Stomach (tissue), 9 donors: ENCODE measurements around the gene HMGCR. TPM values are rescaled to one million over a fixed set of nuclear protein-coding genes. Genes with fewer than 3 reads are reported as not detected.

Source experiments
- DNase-seq, 2 donors: peaks; one replicate each; pipeline versions ENCODE4 v3.0.0 to v3.0.0-alpha.2; 2013 to 2019
- H3K27ac ChIP-seq, 5 donors: fragments of 200-600 bp in 4 of 5; sonication (generic) in 4 of 5; one replicate each; pipeline ENCODE4 v1.5.1; 2013 to 2019; ENCODE audit warnings: mild to moderate bottlenecking in 1 of 5, moderate library complexity in 1 of 5
- H3K27me3 ChIP-seq, 3 donors: fragments of 200-600 bp; sonication (generic); one replicate each; pipeline ENCODE4 v1.5.1; 2017 to 2019; ENCODE audit warnings: mixed run types in 1 of 3
- H3K36me3 ChIP-seq, 4 donors: fragments of 200-600 bp; sonication (generic); 1 replicate in 3 of 4; 2 replicates in 1 of 4; pipeline ENCODE4 v1.5.1; 2016 to 2019
- H3K4me1 ChIP-seq, 4 donors: fragments of 200-600 bp; sonication (generic); one replicate each; pipeline ENCODE4 v1.5.1; 2016 to 2019
- H3K4me3 ChIP-seq, 4 donors: fragments of 200-600 bp; sonication (generic) in 3 of 4; one replicate each; pipeline ENCODE4 v1.5.1; 2016 to 2019; ENCODE audit warnings: mild to moderate bottlenecking in 1 of 4
- H3K9me3 ChIP-seq, 4 donors: fragments of 200-600 bp; sonication (generic); one replicate each; pipeline ENCODE4 v1.5.1; 2016 to 2019
- CTCF ChIP-seq, 7 experiments: fragments of 450-650 bp in 4 of 7; fragments of 200-600 bp in 3 of 7; sonication (generic) in 3 of 7; IDR thresholded peaks; one replicate each; pipeline ENCODE4 v1.5.1; 2016 to 2019; ENCODE audit warnings: antibody characterized with exemption in 7 of 7, control low read depth in 2 of 7, mild to moderate bottlenecking in 1 of 7
- EP300 ChIP-seq: sonication (generic); formaldehyde crosslinking; IDR thresholded peaks from one replicate; pipeline ENCODE4 v1.6.1; 2017; ENCODE audit warnings: antibody characterized with exemption
- POLR2A ChIP-seq, 4 donors: fragments of 450-650 bp; IDR thresholded peaks; one replicate each; pipeline ENCODE4 v1.6.1; 2016; ENCODE audit warnings: antibody characterized with exemption in 4 of 4, control low read depth in 2 of 4, mild to moderate bottlenecking in 1 of 4, moderate library complexity in 1 of 4
- POLR2AphosphoS5 ChIP-seq, 3 donors: sonication (generic); formaldehyde crosslinking; IDR thresholded peaks; one replicate each; pipeline ENCODE4 v1.6.1; 2016; ENCODE audit warnings: antibody characterized with exemption in 3 of 3
- WGBS, 5 donors: extraction: QIAGEN DNeasy Blood & Tissue Kit in 3 of 5; methylation state at CpG; one replicate each; pipeline versions ENCODE4 v1.1.5 to v1.1.7; 2013 to 2018; 5-methylcytosine and 5-hydroxymethylcytosine counted together
- intact Hi-C: fragments of 100-400 bp; cut with DNase I; formaldehyde crosslinking; loops from one replicate; pipeline ENCODE4 v1.15.1; 2023; ENCODE audit warnings: low total_unique reads
- polyA plus RNA-seq, 3 donors: library from polyadenylated mRNA; stranded (reverse); fragments of 200-250 nt; gene quantifications; one replicate each; pipeline ENCODE4 v1.2.3, GENCODE V29; 2013
- total RNA-seq, 5 donors: library from RNA; depleted of rRNA; stranded (reverse); fragments of >200 nt; gene quantifications; one replicate each; pipeline versions ENCODE4 v1.1.0 to v1.2.3, GENCODE V29; 2014 to 2016
- donor health status: healthy with polysubstance abuse.
- donor health status: Bipolar disorder and iron deficiency.
- donor health status: healthy.

Gene HMGCR
- total and polyA plus RNA-seq, 8 donors: 6.0 to 72.5 (median 25.4) TPM

GRCh38 chr5:75374394-75374814, 37.4 kb downstream of the HMGCR start:
- Histone ChIP-seq H3K27me3 (no peaks in the 10 kb centered on the region), H3K27ac (no peak overlapping the region), H3K36me3 (peaks cover 11 to 68% (median 62%) of the 10 kb centered on the region in 4 donors), H3K4me1 (no peaks in the 10 kb centered on the region), H3K4me3 (no peak overlapping the region), H3K9me3 (no peaks in the 10 kb centered on the region)
- 85 to 92% (median 92%) methylated on average over 12 of the region's 12 CpGs for WGBS, 5 donors
- intact Hi-C loops: no loop called here
- TF ChIP-seq POLR2A (IDR thresholded peaks at IDR 0.05) (no peak), EP300 (no peak)
- DNase-seq: no peak

- Histone ChIP-seq H3K9me3 (no peaks in the 10 kb centered on the region), H3K27ac (no peak overlapping the region), H3K36me3 (peaks cover 11 to 78% (median 72%) of the 10 kb centered on the region in 4 donors), H3K4me3 (no peak overlapping the region), H3K4me1 (no peaks in the 10 kb centered on the region), H3K27me3 (no peaks in the 10 kb centered on the region)
- WGBS, 5 donors: 90 to 99% (median 95%) methylated on average over 4 of the region's 4 CpGs
- no peak for DNase-seq
- TF ChIP-seq POLR2A (IDR thresholded peaks at IDR 0.05): no peak
- no peak for TF ChIP-seq CTCF (IDR thresholded peaks at IDR 0.05)
- TF ChIP-seq POLR2AphosphoS5 (IDR thresholded peaks at IDR 0.05): no peak
- no peak for TF ChIP-seq EP300
- intact Hi-C loops: no loop called here
These were observed 38.4 kb downstream of the HMGCR start for GRCh38 chr5:75375414-75375813.

GRCh38 chr5:75380099-75380498, 43.1 kb downstream of the HMGCR start:
- intact Hi-C loops: no loop called here
- H3K27ac ChIP-seq: no peak overlapping the region
- H3K4me3 ChIP-seq: no peak overlapping the region
- 80 to 96% (median 92%) methylated on average over 1 of the region's 1 CpG for WGBS, 5 donors
- H3K9me3 ChIP-seq: no peaks in the 10 kb centered on the region
- H3K4me1 ChIP-seq: no peaks in the 10 kb centered on the region
- no peaks in the 10 kb centered on the region for H3K27me3 ChIP-seq
- H3K36me3 ChIP-seq: peaks cover 16 to 93% (median 91%) of the 10 kb centered on the region in 4 donors
- no peak for TF ChIP-seq POLR2AphosphoS5 (IDR thresholded peaks at IDR 0.05)
- no peak for TF ChIP-seq CTCF (IDR thresholded peaks at IDR 0.05)
- TF ChIP-seq POLR2A (IDR thresholded peaks at IDR 0.05): no peak
- no peak for TF ChIP-seq EP300
- DNase-seq: no peak

- H3K36me3 ChIP-seq: peaks cover 16 to 99% (median 93%) of the 10 kb centered on the region in 4 donors
- H3K4me3 ChIP-seq: no peak overlapping the region
- no peaks in the 10 kb centered on the region for H3K4me1 ChIP-seq
These were observed 44.4 kb downstream of the HMGCR start for GRCh38 chr5:75381456-75381855.

More at GRCh38 chr5:75381456-75381855, 44.4 kb downstream of the HMGCR start:
- intact Hi-C loops: no loop called here
- 46 to 64% (median 57%) methylated on average over 4 of the region's 4 CpGs for WGBS, 5 donors
- no peak for DNase-seq
- no peak for TF ChIP-seq POLR2A (IDR thresholded peaks at IDR 0.05)
- TF ChIP-seq EP300: no peak
- TF ChIP-seq CTCF (IDR thresholded peaks at IDR 0.05): no peak
- no peak for TF ChIP-seq POLR2AphosphoS5 (IDR thresholded peaks at IDR 0.05)
- Histone ChIP-seq H3K9me3 (no peaks in the 10 kb centered on the region), H3K27me3 (no peaks in the 10 kb centered on the region), H3K27ac (no peak overlapping the region)
